ENCODE measurements around the gene OSM.

GRCh38 chr22:30247974-30248373 lies 18.7 kb downstream of the OSM start:
- TF ChIP-seq EZH2 (IDR thresholded peaks at IDR 0.05; ENCODE audit: insufficient read depth, poor library complexity, severe bottlenecking) (no peak), EZH2phosphoT487 (IDR thresholded peaks at IDR 0.05; ENCODE audit: insufficient read depth, low read depth) (no peak)
